Activated CD8-positive, alpha-beta T cell treated with anti-CD3 and anti-CD28 coated beads, Interleukin-2, amount 10 ng/mL, durations not matched to agents 7 days and 5 days (primary cell): ENCODE results near the gene ZBTB12. TPM values are rescaled to one million over a fixed set of nuclear protein-coding genes. Genes with fewer than 3 reads are reported as not detected.
A peak's percentile ranks its signal among the peaks of the same experiment; 100 is the strongest.

ENCODE experiments used
- ATAC-seq: fragments of 150-1000 bp; cut with Tn5 transposase; one replicate; pipeline ENCODE4 v1.10.0; 2021; ENCODE audit warnings: moderate library complexity
- CTCF ChIA-PET: fragments of 350-600 bp; sonication (Branson Sonifier 250); formaldehyde crosslinking; loops from one replicate; lab custom pipeline; 2021; ENCODE audit warnings: antibody characterized with exemption; lab: Charles Lee
- POLR2A ChIA-PET: fragments of 350-600 bp; sonication (Branson Sonifier 250); formaldehyde crosslinking; loops from one replicate; lab custom pipeline; 2021; ENCODE audit warnings: antibody characterized with exemption; lab: Charles Lee
- DNase-seq: peaks from one replicate; pipeline ENCODE4 v3.0.0-alpha.2; 2020
- H3K27ac Mint-ChIP-seq: one replicate; pipeline ENCODE4 v1.8.0; 2021; ENCODE audit warnings: mild to moderate bottlenecking, mixed read lengths
- H3K27me3 Mint-ChIP-seq: one replicate; pipeline ENCODE4 v1.8.0; 2021; ENCODE audit warnings: low read depth, mixed read lengths
- H3K36me3 Mint-ChIP-seq: one replicate; pipeline ENCODE4 v1.8.0; 2021; ENCODE audit warnings: low read depth, mixed read lengths
- H3K4me1 Mint-ChIP-seq: one replicate; pipeline ENCODE4 v1.8.0; 2021; ENCODE audit warnings: low read depth, mixed read lengths
- H3K4me3 Mint-ChIP-seq: one replicate; pipeline ENCODE4 v1.8.0; 2021; ENCODE audit warnings: mild to moderate bottlenecking, mixed read lengths
- H3K9me3 Mint-ChIP-seq: one replicate; pipeline ENCODE4 v1.8.0; 2022; ENCODE audit warnings: mixed read lengths; ENCODE audit not compliant: insufficient read depth
- total RNA-seq, 2 experiments: library from RNA; stranded (reverse); gene quantifications; one replicate each; pipeline ENCODE4 v1.2.3, GENCODE V29; 2021

Gene ZBTB12
- total RNA-seq, 2 experiments from 2014 or later: 1.6 to 1.8 TPM

GRCh38 chr6:31879901-31880300 is 22.0 kb downstream of the ZBTB12 start:
- no peaks in the 10 kb centered on the region for H3K4me1 Mint-ChIP-seq
- CTCF ChIA-PET: no interaction called here
- no peak overlapping the region for H3K4me3 Mint-ChIP-seq

GRCh38 chr6:31879143-31879542 is 22.7 kb downstream of the ZBTB12 start:
- Mint-ChIP-seq H3K27ac (no peak overlapping the region), H3K4me1 (peaks cover 2% of the 10 kb centered on the region), H3K27me3 (no peaks in the 10 kb centered on the region), H3K36me3 (peaks cover 26% of the 10 kb centered on the region), H3K9me3 (no peaks in the 10 kb centered on the region), H3K4me3 (no peak overlapping the region)
- ChIA-PET CTCF (no interaction called here), POLR2A (no interaction called here)
- ATAC-seq (no peak), DNase-seq (no peak)

More at GRCh38 chr6:31879901-31880300, 22.0 kb downstream of the ZBTB12 start:
- Mint-ChIP-seq H3K36me3 (peaks cover 26% of the 10 kb centered on the region), H3K9me3 (no peaks in the 10 kb centered on the region), H3K27ac (no peak overlapping the region), H3K27me3 (no peaks in the 10 kb centered on the region)
- ATAC-seq: no peak
- POLR2A ChIA-PET: interaction anchor here (0.9 kb wide), 1 partner anchor 40 kb away, joined by 3 read pairs; no protein-coding TSS in a partner anchor
- DNase-seq: no peak

GRCh38 chr6:31878726-31879125 is 23.2 kb downstream of the ZBTB12 start, which contains the start of gene SLC44A4:
Gene SLC44A4, minus strand, starts transcription at chr6:31878997. Its CDS starts 17 bp downstream, at chr6:31878980.
- Mint-ChIP-seq H3K36me3 (peaks cover 26% of the 10 kb centered on the region), H3K4me3 (no peak within 1 kb of the TSS), H3K27ac (no peak within 1 kb of the TSS), H3K27me3 (no peaks in the 10 kb centered on the region), H3K4me1 (peaks cover 3% of the 10 kb centered on the region), H3K9me3 (no peaks in the 10 kb centered on the region)
- ChIA-PET POLR2A (no interaction called here), CTCF (no interaction called here)
- DNase-seq (no peak), ATAC-seq (no peak)

- no peak overlapping the region for H3K27ac Mint-ChIP-seq
- no peaks in the 10 kb centered on the region for H3K9me3 Mint-ChIP-seq
- no peak for DNase-seq
- H3K27me3 Mint-ChIP-seq: no peaks in the 10 kb centered on the region
- H3K36me3 Mint-ChIP-seq: peaks cover 26% of the 10 kb centered on the region
- ATAC-seq: no peak
- POLR2A ChIA-PET: no interaction called here
- no peak overlapping the region for H3K4me3 Mint-ChIP-seq
- CTCF ChIA-PET: interaction anchor here (0.9 kb wide), 1 partner anchor 15 kb away, joined by 5 read pairs; the partner anchor contains the start of gene NEU1
- peaks cover 3% of the 10 kb centered on the region for H3K4me1 Mint-ChIP-seq
Observed at GRCh38 chr6:31878222-31878621, 23.7 kb downstream of the ZBTB12 start.

- Mint-ChIP-seq H3K27me3 (no peaks in the 10 kb centered on the region), H3K27ac (no peak overlapping the region)
- no peak for ATAC-seq
Observed at GRCh38 chr6:31877651-31878161, 24.2 kb downstream of the ZBTB12 start.

GRCh38 chr6:31877125-31877650 is 24.7 kb downstream of the ZBTB12 start:
- ATAC-seq (no peak), DNase-seq (no peak)
- H3K4me1 Mint-ChIP-seq: peaks cover 3% of the 10 kb centered on the region
- ChIA-PET POLR2A (interaction anchor here (0.8 to 1.8 kb wide), 2 partner anchors 12 to 20 kb away, joined by 3 to 6 read pairs; partner anchors contain the start of gene EHMT2), CTCF (interaction anchor here (0.9 kb wide), 1 partner anchor 14 kb away, joined by 5 read pairs; the partner anchor contains the start of gene NEU1)
- H3K4me3 Mint-ChIP-seq: no peak overlapping the region
- H3K27me3 Mint-ChIP-seq: no peaks in the 10 kb centered on the region
- no peak overlapping the region for H3K27ac Mint-ChIP-seq
- peaks cover 17% of the 10 kb centered on the region for H3K36me3 Mint-ChIP-seq
- H3K9me3 Mint-ChIP-seq: no peaks in the 10 kb centered on the region

More at GRCh38 chr6:31877651-31878161, 24.2 kb downstream of the ZBTB12 start:
- H3K4me1 Mint-ChIP-seq: peaks cover 3% of the 10 kb centered on the region
- no peak for DNase-seq
- ChIA-PET CTCF (interaction anchor here (0.9 kb wide), 1 partner anchor 15 kb away, joined by 5 read pairs; the partner anchor contains the start of gene NEU1), POLR2A (interaction anchor here (1.8 kb wide), 1 partner anchor 12 kb away, joined by 6 read pairs; no protein-coding TSS in a partner anchor)
- H3K4me3 Mint-ChIP-seq: no peak overlapping the region
- peaks cover 21% of the 10 kb centered on the region for H3K36me3 Mint-ChIP-seq
- no peaks in the 10 kb centered on the region for H3K9me3 Mint-ChIP-seq

GRCh38 chr6:31876357-31876756 is 25.5 kb downstream of the ZBTB12 start:
- ChIA-PET CTCF (no interaction called here), POLR2A (interaction anchor here (0.8 to 1.8 kb wide), 2 partner anchors 13 to 21 kb away, joined by 3 to 6 read pairs; partner anchors contain the start of gene EHMT2)
- H3K27ac Mint-ChIP-seq: no peak overlapping the region
- no peak for ATAC-seq
- peaks cover 12% of the 10 kb centered on the region for H3K36me3 Mint-ChIP-seq
- H3K4me3 Mint-ChIP-seq: no peak overlapping the region
- DNase-seq: no peak
- peaks cover 3% of the 10 kb centered on the region for H3K27me3 Mint-ChIP-seq
- H3K4me1 Mint-ChIP-seq: peaks cover 4% of the 10 kb centered on the region
- no peaks in the 10 kb centered on the region for H3K9me3 Mint-ChIP-seq

GRCh38 chr6:31875877-31876276 is 26.0 kb downstream of the ZBTB12 start:
- Mint-ChIP-seq H3K4me1 (peaks cover 8% of the 10 kb centered on the region), H3K27me3 (peaks cover 3% of the 10 kb centered on the region), H3K9me3 (no peaks in the 10 kb centered on the region), H3K4me3 (no peak overlapping the region), H3K27ac (no peak overlapping the region), H3K36me3 (peaks cover 7% of the 10 kb centered on the region)
- POLR2A ChIA-PET: interaction anchor here (1.8 kb wide), 1 partner anchor 14 kb away, joined by 6 read pairs; no protein-coding TSS in a partner anchor
- CTCF ChIA-PET: no interaction called here
- no peak for ATAC-seq
- DNase-seq: no peak

GRCh38 chr6:31874836-31875572 is 26.9 kb downstream of the ZBTB12 start:
- Mint-ChIP-seq H3K27ac (no peak overlapping the region), H3K27me3 (peaks cover 3% of the 10 kb centered on the region), H3K4me3 (no peak overlapping the region), H3K4me1 (peaks cover 8% of the 10 kb centered on the region), H3K9me3 (no peaks in the 10 kb centered on the region), H3K36me3 (peaks cover 6% of the 10 kb centered on the region)
- CTCF ChIA-PET: interaction anchor here (1.5 kb wide), 1 partner anchor 14 kb away, joined by 4 read pairs; no protein-coding TSS in a partner anchor
- DNase-seq (no peak), ATAC-seq (no peak)
- POLR2A ChIA-PET: interaction anchor here (0.7 kb wide), 1 partner anchor 254 kb away, joined by 3 read pairs; no protein-coding TSS in a partner anchor

- DNase-seq: no peak
- Mint-ChIP-seq H3K4me1 (peaks cover 8% of the 10 kb centered on the region), H3K9me3 (no peaks in the 10 kb centered on the region), H3K36me3 (no peaks in the 10 kb centered on the region), H3K4me3 (no peak overlapping the region), H3K27me3 (peaks cover 3% of the 10 kb centered on the region), H3K27ac (peak overlapping the region; percentile 16)
- ChIA-PET CTCF (interaction anchor here (1.5 kb wide), 1 partner anchor 15 kb away, joined by 4 read pairs; no protein-coding TSS in a partner anchor), POLR2A (no interaction called here)
- no peak for ATAC-seq
Observed at GRCh38 chr6:31874084-31874670, 27.7 kb downstream of the ZBTB12 start.

GRCh38 chr6:31871046-31871659 is 30.7 kb downstream of the ZBTB12 start:
- no peaks in the 10 kb centered on the region for H3K36me3 Mint-ChIP-seq
- H3K4me3 Mint-ChIP-seq: no peak overlapping the region
- CTCF ChIA-PET: no interaction called here
- ATAC-seq (no peak), DNase-seq (no peak)
- H3K27me3 Mint-ChIP-seq: peaks cover 3% of the 10 kb centered on the region
- H3K4me1 Mint-ChIP-seq: peaks cover 8% of the 10 kb centered on the region
- POLR2A ChIA-PET: interaction anchor here (0.6 kb wide), 1 partner anchor 103 kb away, joined by 3 read pairs; no protein-coding TSS in a partner anchor
- H3K9me3 Mint-ChIP-seq: no peaks in the 10 kb centered on the region
- no peak overlapping the region for H3K27ac Mint-ChIP-seq
